HG03039 (cell line): Measurements from ENCODE around the gene MTHFD1L.

ENCODE experiments used
- ATAC-seq: cut with Tn5 transposase; IDR thresholded peaks from one replicate; pipeline ENCODE4 v1.9.1; 2021; ENCODE audit warnings: mild to moderate bottlenecking, moderate library complexity; ENCODE audit not compliant: unreplicated experiment

MTHFD1L gene

DNA sequence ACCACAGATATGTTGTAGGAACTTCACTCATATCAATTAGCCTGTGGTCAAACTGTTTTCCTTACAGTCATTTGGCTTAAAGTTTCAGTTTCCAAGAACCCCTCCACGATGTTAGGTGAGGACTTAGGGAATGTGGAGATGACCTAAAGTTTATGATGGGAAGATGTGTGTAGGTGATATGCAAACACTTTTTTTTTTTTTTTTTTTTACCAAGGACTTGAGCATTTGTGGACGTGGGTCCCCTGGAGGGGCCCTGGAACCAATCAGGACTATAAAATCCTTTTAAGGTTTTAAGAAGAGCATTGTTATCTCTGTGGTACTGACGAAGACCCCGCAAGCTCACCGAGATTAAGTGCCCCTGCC lies 478 bp upstream of the MTHFD1L start:
- ATAC-seq, result no peak

GRCh38 chr6:150866147-150866990 lies 867 bp downstream of the MTHFD1L start:
- peak; percentile 79 for ATAC-seq

GRCh38 chr6:150866991-150867501 lies 1.5 kb downstream of the MTHFD1L start:
- ATAC-seq, result no peak

DNA sequence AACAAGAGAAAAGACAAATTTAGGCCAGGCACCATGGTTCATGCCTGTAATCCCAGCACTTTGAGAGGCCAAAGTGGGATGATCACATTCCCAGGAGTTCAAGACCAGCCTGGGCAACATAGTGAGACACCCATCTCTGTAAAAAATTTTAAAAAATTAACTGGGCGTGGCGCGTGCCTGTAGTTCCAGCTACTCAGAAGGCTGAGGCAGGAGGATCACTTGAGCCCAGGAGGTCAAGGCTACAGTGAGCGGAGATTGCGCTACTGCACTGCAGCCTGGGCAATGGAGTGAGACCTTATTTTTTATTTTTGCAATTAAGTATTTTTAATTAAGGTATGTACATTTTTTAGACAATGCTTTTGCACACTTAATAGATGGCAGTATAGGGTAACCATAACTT lies 3.3 kb downstream of the MTHFD1L start:
- ATAC-seq, result no peak

- no peak for ATAC-seq
Measured at GRCh38 chr6:150874179-150874578, 8.7 kb downstream of the MTHFD1L start.

GRCh38 chr6:150875841-150876240 lies 10.3 kb downstream of the MTHFD1L start:
- ATAC-seq, result no peak

DNA sequence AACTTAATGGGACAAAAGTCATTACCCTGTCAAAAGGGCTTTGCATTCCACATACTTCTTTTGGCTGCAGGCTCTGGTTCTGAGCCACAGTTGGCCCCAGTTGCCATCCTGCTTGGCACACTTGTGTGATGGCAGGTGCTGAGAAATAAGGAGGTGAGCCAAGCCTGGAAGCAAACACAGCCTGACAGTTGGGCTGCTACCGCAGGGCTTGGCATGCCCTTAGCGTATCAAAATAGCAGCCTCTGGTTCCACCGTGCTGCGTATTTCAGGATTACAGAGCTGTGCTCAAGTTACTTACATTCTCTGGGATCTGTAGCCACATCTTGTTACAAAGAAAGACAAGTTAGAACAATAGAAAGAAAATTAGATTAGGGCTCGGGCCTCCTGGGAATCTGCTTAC lies 11.1 kb downstream of the MTHFD1L start:
- no peak for ATAC-seq

- ATAC-seq, result no peak
Measured at GRCh38 chr6:150877928-150878327, 12.4 kb downstream of the MTHFD1L start.

DNA sequence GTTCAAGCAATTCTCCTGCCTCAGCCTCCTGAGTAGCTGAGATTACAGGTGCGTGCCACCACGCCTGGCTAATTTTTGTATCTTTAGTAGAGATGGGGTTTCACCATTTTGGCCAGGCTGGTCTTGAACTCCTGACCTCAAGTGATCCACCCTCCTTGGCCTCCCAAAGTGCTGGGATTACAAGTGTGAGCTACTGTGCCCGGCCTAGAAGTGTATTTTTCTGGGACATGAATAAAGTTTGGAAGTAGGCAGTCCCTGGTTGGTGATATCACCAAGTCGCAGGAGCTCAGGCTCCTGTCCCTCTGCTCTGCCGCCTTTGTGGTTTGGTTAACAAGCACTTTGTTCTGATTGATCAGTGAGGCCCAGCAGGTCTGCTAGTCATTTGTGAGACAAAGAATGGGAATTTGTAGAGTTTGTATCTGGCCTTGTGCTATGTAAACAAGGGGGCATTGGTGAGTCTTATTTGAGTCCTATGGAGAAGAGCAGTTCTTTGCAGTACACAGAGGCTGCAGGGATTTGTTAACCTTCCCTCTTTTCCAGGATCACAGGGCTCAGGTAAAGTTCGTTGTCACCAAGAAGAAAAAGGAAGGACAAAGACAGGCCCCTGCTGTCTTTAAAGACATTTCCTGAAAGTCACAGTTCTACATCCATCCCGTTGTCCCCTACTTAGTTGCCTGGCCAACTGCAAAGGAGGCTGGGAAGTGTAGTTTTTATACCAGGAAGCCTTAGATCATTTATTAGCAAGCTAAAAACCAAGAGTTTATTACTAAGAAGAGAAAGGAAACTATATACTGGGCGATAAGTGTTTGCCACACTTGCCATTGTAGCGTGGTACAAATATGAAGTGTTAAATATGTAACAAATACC lies 13.1 kb downstream of the MTHFD1L start:
- no peak for ATAC-seq

GRCh38 chr6:150880336-150880735 lies 14.8 kb downstream of the MTHFD1L start:
- no peak for ATAC-seq

DNA sequence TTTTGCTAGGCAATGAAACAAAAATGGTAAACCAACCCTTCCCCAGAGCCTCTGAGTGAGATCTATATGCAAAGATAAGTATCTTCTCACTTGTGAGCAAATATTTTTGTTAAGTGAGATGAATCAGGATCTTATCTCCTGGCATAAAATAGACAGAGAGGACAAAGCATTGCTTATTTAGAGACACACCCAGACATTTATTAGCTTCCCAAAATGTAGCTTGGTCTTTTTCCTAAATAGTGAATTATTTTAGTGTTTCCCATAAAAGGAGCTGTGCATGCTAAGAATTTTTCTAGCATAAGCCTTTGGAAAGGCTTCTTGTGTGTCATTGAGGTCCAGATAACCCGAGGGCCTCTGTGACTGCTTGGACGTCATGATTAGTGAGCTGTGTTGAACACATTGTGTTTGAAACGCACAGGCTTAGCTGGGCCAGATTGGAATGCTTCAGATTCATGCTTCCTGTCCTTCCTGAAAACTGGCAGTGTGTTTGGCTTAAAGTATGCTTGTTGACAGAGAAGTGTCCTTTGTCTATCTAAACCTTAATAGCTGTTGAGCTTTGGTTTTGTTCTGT lies 16.5 kb downstream of the MTHFD1L start:
- ATAC-seq, result no peak

DNA sequence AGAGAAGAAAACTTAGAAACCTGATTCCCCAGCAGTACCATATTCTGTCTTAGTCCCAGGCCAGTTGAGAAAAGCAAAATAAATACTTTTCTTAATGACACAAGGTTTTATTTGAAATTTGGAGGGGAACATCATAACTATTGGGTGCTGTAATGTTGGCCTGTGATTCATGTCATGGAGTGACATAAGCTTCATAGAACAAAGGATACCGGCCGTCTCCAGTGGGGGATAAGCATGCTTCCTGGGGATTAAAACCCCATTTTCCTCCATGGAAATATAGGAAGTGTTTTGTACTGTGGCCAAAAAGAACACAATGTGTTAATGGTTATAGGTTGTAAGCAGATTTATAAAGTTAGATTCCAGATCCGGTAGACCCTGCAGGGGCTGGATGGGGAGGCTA lies 18.0 kb downstream of the MTHFD1L start:
- no peak for ATAC-seq

GRCh38 chr6:150886155-150886554 lies 20.7 kb downstream of the MTHFD1L start:
- no peak for ATAC-seq

GRCh38 chr6:150887978-150888563 lies 22.6 kb downstream of the MTHFD1L start:
- no peak for ATAC-seq

- ATAC-seq, result no peak
Measured at GRCh38 chr6:150890346-150890745, 24.8 kb downstream of the MTHFD1L start.

DNA sequence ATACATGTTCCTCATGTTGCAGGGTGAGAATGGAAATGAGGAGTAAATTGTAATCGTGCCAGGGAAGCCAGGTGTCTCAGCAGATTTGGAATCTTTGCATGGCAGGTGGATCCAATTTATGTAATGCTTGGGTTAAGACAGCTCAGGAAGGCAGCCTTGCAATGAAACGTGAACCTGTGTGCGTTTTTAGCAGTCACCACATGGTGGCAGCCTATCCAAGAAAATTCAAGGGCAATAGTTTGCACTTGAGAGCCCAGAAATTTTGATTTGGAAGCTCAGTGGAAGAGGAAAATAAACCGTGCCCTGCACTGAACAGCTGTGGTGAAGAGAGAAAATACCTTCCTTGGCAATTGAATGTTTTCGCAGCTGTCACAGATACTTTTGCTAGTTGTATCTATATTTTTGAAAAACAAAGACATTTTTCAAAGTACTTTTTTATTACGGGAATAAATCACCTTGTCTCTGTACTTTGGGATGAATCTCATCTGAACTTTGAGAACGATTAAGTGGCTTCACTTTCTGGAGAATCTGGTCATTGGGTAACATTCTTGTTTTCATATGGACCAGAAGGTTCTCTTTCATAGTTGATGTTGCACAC lies 26.5 kb downstream of the MTHFD1L start:
- ATAC-seq, result peak; percentile 38

DNA sequence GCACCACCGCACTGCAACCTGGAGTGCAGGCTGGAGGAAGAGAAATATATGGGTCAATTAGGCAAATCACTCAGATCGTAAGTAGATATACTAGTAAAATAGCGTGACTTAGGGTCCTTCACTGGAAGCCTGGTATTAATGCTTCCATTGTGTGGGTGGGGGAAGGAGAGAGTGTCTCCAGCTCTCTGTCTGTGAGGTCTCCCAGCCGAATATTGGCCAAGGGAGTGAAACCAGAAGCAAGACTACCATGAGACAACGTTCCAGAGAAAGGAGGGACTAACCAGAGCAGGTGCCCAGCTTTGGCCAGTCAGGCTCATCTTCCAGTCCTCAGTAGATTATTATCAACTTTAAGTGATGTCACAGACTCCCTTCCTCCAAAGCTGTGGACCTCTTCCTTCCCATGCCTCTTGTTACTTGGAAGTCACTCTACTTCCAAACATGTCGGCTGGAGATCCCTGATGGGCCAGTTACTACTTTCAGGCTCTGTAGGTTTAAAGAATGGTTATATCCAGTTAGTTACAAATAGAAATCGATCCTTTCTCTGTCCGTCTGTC lies 28.8 kb downstream of the MTHFD1L start:
- ATAC-seq, result no peak

GRCh38 chr6:150894935-150895552 lies 29.5 kb downstream of the MTHFD1L start:
- peak; percentile 48 for ATAC-seq

DNA sequence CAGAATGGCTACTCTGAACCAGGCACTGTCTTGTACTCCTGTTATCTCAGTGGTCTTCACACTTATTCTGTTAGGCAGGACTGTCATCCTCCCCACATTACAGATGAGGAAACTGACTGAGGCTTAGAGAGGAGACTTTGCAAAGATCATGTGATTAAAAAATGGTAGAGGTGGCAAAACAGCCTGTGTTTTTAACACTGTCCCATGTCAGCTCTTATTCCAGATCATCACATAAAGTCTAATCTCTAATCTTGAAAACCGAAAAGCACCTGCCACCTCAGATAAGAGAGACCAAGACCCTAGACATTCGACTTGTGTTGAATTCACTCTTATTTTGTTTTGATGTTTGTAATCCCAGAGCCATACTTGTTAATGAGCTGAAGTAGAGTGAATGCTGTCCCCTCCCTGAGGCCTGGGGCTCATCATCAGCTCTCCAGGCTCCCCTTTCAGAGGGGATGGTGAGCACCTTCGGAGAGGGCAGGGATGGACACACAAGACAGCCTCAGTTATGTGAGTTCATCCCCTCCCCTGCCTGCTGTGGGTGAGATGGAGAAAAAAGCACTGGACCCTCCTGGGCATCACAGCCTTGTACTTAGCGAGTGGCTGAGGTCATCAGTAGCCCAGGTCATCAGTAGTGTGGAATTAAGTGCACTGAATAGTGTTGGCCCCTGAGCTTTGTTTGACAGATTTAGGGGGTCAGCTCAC lies 30.6 kb downstream of the MTHFD1L start:
- ATAC-seq, result no peak
